Right cardiac atrium (tissue), 5 donors: ENCODE data around the gene EFR3B. TPM values are rescaled to one million over a fixed set of nuclear protein-coding genes. Genes with fewer than 3 reads are reported as not detected.
"Not testable (repeated sequence)": the region's sequence is repeated elsewhere in the genome, so short reads cannot be mapped to it uniquely, and the experiment has no call there.

Experiments used
- ATAC-seq, 2 donors: fragments of 200-7000 bp; cut with Tn5 transposase; one replicate each; pipeline versions ENCODE4 v1.8.0 to v1.9.1; 2020; ENCODE audit warnings: moderate library complexity in 2 of 2, mild to moderate bottlenecking in 1 of 2
- DNase-seq, 3 donors: peaks; one replicate each; pipeline ENCODE4 v3.0.0-alpha.2; 2020
- H3K27ac ChIP-seq: one replicate; pipeline ENCODE4 v1.5.1; 2013; ENCODE audit warnings: mild to moderate bottlenecking, low read length, control low read depth, moderate library complexity
- H3K27me3 ChIP-seq: one replicate; pipeline ENCODE4 v1.6.1; 2013; ENCODE audit not compliant: control insufficient read depth, insufficient read depth
- H3K4me1 ChIP-seq: one replicate; pipeline ENCODE4 v1.6.1; 2013; ENCODE audit warnings: low read length; ENCODE audit not compliant: control insufficient read depth, insufficient read depth
- H3K4me3 ChIP-seq: one replicate; pipeline ENCODE4 v1.5.1; 2013; ENCODE audit warnings: low read length, control low read depth
- H3K9me3 ChIP-seq: one replicate; pipeline ENCODE4 v1.6.1; 2013; ENCODE audit warnings: low read length; ENCODE audit not compliant: control insufficient read depth
- WGBS: extraction: QIAGEN DNeasy Blood & Tissue Kit; methylation state at CpG from one replicate; pipeline ENCODE4 v1.1.7; 2013; 5-methylcytosine and 5-hydroxymethylcytosine counted together
- intact Hi-C, 4 donors: fragments of 100-400 bp; cut with DNase I; formaldehyde crosslinking; loops; one replicate each; pipeline versions ENCODE4 v1.11.0 to v1.14.0; 2022 to 2023
- long read RNA-seq, 4 donors: library from polyadenylated mRNA; unstranded; transcript quantifications; one replicate each; pipeline ENCODE4 v2.0.0, GENCODE V29; 2020 to 2021
- polyA plus RNA-seq: library from polyadenylated mRNA; stranded (reverse); fragments of 200-250 nt; gene quantifications from one replicate; pipeline ENCODE4 v1.2.3, GENCODE V29; 2013
- total RNA-seq, 4 donors: library from RNA; stranded (reverse); fragmentation: NEBNext Ultra II Directional; extraction: Animal tissue kit (Norgen Biotek cat#: 25700); gene quantifications; one replicate each; pipeline ENCODE4 v1.2.1, GENCODE V29; 2021
- donor health status: healthy with polysubstance abuse.
- donor health status: DM: no; HTN: yes; CAD: no.
- donor health status: DM: no; HTN: no; CAD: no.
- donor health status: DM: no; HTN: yes; CAD: no; lungs with severe emphysema.
- donor health status: DM: yes; HTN: yes; CAD: no.

Gene EFR3B, protein sequence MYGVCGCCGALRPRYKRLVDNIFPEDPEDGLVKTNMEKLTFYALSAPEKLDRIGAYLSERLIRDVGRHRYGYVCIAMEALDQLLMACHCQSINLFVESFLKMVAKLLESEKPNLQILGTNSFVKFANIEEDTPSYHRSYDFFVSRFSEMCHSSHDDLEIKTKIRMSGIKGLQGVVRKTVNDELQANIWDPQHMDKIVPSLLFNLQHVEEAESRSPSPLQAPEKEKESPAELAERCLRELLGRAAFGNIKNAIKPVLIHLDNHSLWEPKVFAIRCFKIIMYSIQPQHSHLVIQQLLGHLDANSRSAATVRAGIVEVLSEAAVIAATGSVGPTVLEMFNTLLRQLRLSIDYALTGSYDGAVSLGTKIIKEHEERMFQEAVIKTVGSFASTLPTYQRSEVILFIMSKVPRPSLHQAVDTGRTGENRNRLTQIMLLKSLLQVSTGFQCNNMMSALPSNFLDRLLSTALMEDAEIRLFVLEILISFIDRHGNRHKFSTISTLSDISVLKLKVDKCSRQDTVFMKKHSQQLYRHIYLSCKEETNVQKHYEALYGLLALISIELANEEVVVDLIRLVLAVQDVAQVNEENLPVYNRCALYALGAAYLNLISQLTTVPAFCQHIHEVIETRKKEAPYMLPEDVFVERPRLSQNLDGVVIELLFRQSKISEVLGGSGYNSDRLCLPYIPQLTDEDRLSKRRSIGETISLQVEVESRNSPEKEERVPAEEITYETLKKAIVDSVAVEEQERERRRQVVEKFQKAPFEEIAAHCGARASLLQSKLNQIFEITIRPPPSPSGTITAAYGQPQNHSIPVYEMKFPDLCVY
- total RNA-seq, result 1 to 10 TPM; 4.8 to 9.7 (median 6.4) TPM
- 2.9 TPM for polyA plus RNA-seq
- long read RNA-seq, donor 1, full-length matches to known transcripts, result 2 of 7 reads
- long read RNA-seq, donor 1, partial matches to known transcripts, result 1 of 7 reads
- long read RNA-seq, donor 1, other reads (novel, unspliced or antisense), result 4 of 7 reads
- long read RNA-seq, donor 2, partial matches to known transcripts, result 1 of 6 reads
- long read RNA-seq, donor 2, other reads (novel, unspliced or antisense), result 5 of 6 reads
- long read RNA-seq, donor 3, partial matches to known transcripts, result 9 of 11 reads
- long read RNA-seq, donor 3, other reads (novel, unspliced or antisense), result 2 of 11 reads
- long read RNA-seq, donor 4, partial matches to known transcripts, result 0 of 4 reads
- long read RNA-seq, donor 4, other reads (novel, unspliced or antisense), result 4 of 4 reads

GRCh38 chr2:25041928-25042320 is at the start of gene EFR3B:
Gene EFR3B, plus strand, starts transcription at chr2:25042076. Its CDS starts 237 bp downstream, at chr2:25042313.
- peak; percentile 99 for ATAC-seq
- Histone ChIP-seq H3K4me3 (peak within 1 kb of the TSS; percentile 76), H3K27ac (peak within 1 kb of the TSS; percentile 77), H3K4me1 (peaks cover 3% of the 10 kb centered on the region), H3K27me3 (no peaks in the 10 kb centered on the region), H3K9me3 (no peaks in the 10 kb centered on the region)
- WGBS, result under 1% methylated on average over 54 of the region's 54 CpGs
- intact Hi-C loops, result loop anchor here in 3 of 4 donors (5.0 to 10.0 kb wide), 3 partner anchors 45 to 70 kb away; partner anchors contain the start of gene DNAJC27 (in 1 of the 3)
- DNase-seq, result peak; percentile 97 to 99 (median 98)

- intact Hi-C loops, result no loop called here
- Histone ChIP-seq H3K9me3 (no peaks in the 10 kb centered on the region), H3K4me1 (peaks cover 4% of the 10 kb centered on the region), H3K27ac (no peak overlapping the region), H3K27me3 (no peaks in the 10 kb centered on the region), H3K4me3 (no peak overlapping the region)
- DNase-seq (no peak), ATAC-seq (no peak)
- 25% methylated on average over 6 of the region's 6 CpGs for WGBS
Observed at GRCh38 chr2:24993406-24994145, 48.3 kb upstream of the EFR3B start.

DNA sequence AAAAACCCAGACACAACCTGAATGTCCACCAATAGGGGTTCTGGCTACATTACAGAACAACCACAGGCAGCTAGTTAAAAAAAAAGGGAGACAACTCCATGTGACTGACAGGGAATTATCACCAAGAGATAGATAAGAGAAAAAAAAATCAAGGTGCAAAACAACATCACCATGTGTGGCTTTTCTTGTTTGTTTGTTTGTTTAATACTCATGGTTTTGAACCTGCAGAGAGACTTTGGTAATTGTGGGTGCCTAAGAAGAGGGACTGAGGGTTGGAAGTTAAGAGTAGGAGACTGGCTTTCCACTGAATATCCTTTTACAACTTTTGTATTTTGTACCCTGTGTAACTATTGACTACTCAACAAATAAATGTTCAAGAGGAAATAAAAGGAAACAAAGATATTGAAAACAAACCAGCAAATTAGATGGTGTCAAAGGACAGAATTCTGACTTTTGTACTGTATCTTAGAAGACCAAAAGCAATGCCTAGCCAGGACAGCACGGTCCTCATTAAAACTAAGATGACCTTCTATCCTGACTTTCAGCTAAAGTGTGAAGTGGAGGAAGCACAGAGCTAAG is 47.6 kb upstream of the EFR3B start:
- H3K4me3 ChIP-seq, result no peak overlapping the region
- no peaks in the 10 kb centered on the region for H3K9me3 ChIP-seq
- H3K4me1 ChIP-seq, result peaks cover 4% of the 10 kb centered on the region
- intact Hi-C loops, result no loop called here
- no peaks in the 10 kb centered on the region for H3K27me3 ChIP-seq
- no peak for DNase-seq
- 48% methylated on average over 1 of the region's 1 CpG for WGBS
- ATAC-seq, result no peak
- no peak overlapping the region for H3K27ac ChIP-seq

GRCh38 chr2:24999097-24999496 is 42.8 kb upstream of the EFR3B start:
- intact Hi-C loops, result loop anchor here in 1 of 4 donors (5.0 kb wide), 1 partner anchor 43 kb away; the partner anchor contains the start of gene EFR3B
- whole genome bisulfite sequencing, result 89% methylated on average over 8 of the region's 8 CpGs
- not testable (repeated sequence) for H3K27ac ChIP-seq, H3K4me1 ChIP-seq, H3K9me3 ChIP-seq, H3K4me3 ChIP-seq, DNase-seq, H3K27me3 ChIP-seq, ATAC-seq

DNA sequence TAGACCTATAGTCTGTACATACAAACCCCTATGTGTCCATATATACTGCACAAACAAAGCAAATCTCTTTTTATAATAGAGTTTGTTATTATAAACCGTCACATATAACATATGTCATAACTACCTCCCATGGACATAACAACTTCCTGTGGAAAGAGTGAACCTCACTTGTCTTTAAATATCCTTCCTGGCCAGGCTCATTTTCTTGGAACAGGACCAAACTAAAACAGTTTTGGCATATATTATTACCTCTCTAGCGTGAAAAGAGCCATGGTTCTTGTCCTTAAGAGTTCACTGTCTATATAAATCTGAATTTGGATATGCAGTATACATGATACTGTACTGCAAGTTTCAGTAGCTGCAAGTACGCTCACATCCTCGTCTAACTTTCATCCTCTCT is 41.8 kb upstream of the EFR3B start:
- H3K4me3 ChIP-seq, result no peak overlapping the region
- no peaks in the 10 kb centered on the region for H3K27me3 ChIP-seq
- ATAC-seq, result no peak
- intact Hi-C loops, result no loop called here
- WGBS, result 39% methylated on average over 4 of the region's 4 CpGs
- H3K27ac ChIP-seq, result no peak overlapping the region
- no peaks in the 10 kb centered on the region for H3K9me3 ChIP-seq
- DNase-seq, result no peak
- no peaks in the 10 kb centered on the region for H3K4me1 ChIP-seq

DNA sequence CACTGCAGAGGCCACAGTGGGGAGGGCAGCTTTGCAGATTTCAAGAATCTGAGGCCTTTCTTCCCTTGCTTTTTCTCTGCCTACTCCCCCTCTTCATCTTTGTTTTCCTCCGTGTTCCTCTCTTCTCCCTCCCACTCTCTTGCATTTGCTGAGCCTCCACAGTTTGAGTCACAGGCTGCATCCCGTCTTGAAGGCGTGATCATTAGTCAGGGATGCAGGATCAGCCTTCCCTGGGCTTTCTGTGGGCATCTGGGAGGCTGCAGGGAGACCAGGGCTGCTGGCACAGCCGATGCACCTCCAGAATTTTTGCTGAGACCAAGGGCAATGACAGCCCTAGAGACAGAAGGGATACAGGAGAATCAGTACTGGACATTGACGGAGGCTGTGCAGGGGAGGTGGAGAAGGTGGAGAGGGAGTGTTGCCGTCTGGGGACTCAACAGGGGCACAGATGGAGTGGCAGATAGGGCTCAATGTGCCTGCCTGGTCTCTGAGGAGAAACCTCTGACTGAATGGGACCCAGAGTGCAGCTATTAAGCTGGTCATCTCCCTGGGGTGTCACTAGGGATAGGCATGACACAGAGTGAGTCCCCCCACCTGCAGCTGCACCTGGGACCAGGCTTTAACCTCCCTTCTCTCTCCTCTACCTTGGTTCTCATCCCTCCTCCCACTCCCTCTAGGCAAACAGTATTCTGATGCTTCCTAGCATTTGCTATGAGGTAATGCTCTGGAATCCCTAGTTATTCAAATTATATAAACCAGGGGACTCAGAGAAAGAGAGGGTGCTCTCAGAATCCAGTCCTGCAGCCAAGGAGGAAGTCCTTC is 41.2 kb upstream of the EFR3B start:
- WGBS, result 53% methylated on average over 6 of the region's 6 CpGs
- no peak for ATAC-seq
- intact Hi-C loops, result no loop called here
- no peak for DNase-seq
- Histone ChIP-seq H3K4me1 (no peaks in the 10 kb centered on the region), H3K4me3 (no peak overlapping the region), H3K9me3 (no peaks in the 10 kb centered on the region), H3K27me3 (no peaks in the 10 kb centered on the region), H3K27ac (no peak overlapping the region)

- Histone ChIP-seq H3K9me3 (no peaks in the 10 kb centered on the region), H3K4me1 (no peaks in the 10 kb centered on the region), H3K27me3 (no peaks in the 10 kb centered on the region), H3K4me3 (no peak overlapping the region), H3K27ac (no peak overlapping the region)
- ATAC-seq (no peak), DNase-seq (no peak)
- WGBS, result 68% methylated on average over 7 of the region's 7 CpGs
- intact Hi-C loops, result no loop called here
Observed at GRCh38 chr2:25001325-25001637, 40.6 kb upstream of the EFR3B start.

DNA sequence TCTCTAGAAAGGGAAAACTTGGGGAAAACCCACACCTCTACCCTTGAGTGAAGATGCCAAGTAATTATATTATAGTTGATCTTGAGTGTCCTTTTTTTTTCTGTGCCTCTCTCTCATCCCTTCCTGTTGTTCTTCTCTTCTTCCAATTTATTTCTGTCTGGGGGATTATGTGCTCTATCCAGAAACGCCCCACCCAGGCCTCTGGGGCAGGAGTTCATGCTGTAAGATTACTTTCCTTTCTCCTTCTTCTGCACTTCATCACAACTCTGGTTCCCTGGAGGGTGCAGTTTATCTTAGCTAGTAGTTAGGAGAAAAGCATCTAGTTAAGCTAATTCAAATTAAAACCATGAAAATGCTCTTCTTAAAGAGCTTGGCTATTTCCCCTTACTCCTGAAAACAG is 39.8 kb upstream of the EFR3B start:
- intact Hi-C loops, result no loop called here
- DNase-seq (no peak), ATAC-seq (no peak)
- no peak overlapping the region for H3K4me3 ChIP-seq
- H3K9me3 ChIP-seq, result no peaks in the 10 kb centered on the region
- H3K27me3 ChIP-seq, result no peaks in the 10 kb centered on the region
- H3K27ac ChIP-seq, result no peak overlapping the region
- WGBS, result 67% methylated on average over 1 of the region's 1 CpG
- no peaks in the 10 kb centered on the region for H3K4me1 ChIP-seq

DNA sequence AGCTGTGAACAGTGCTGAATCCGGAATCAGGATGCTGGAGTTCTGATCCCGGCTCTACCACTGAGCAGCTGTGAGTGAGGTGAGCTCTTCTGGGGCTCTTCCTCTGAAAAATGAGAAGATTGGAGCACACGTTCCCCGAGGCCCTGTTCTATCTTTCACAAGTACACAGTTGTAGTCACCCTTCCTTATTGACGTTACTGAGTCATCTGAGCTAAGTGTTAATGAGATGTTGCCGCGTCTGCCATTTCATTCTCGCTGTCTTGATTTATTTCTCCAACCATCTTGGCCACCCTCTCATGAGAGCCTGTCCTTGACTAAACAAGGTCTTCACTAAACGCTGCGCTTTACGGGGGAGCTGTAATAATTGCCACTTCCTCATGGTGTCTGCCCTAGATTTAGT is 31.9 kb upstream of the EFR3B start:
- 57% methylated on average over 11 of the region's 11 CpGs for WGBS
- Histone ChIP-seq H3K27me3 (no peaks in the 10 kb centered on the region), H3K27ac (peak overlapping the region; percentile 50), H3K4me1 (peaks cover 1% of the 10 kb centered on the region), H3K4me3 (no peak overlapping the region), H3K9me3 (no peaks in the 10 kb centered on the region)
- DNase-seq (no peak), ATAC-seq (peak in 1 of 2 donors; percentile 44)
- intact Hi-C loops, result no loop called here
